ENCODE results near the gene KDM4C.

Gene KDM4C

GRCh38 chr9:7115606-7116005 is 357.8 kb downstream of the KDM4C start:
- DNase-seq: no peak

- DNase-seq: no peak
These were observed 360.1 kb downstream of the KDM4C start for GRCh38 chr9:7117676-7118561.

- no peak for DNase-seq
These were observed 360.9 kb downstream of the KDM4C start for GRCh38 chr9:7118633-7119032.

- DNase-seq: no peak
These were observed 361.8 kb downstream of the KDM4C start for GRCh38 chr9:7119612-7120011.

GRCh38 chr9:7121055-7121454 is 363.3 kb downstream of the KDM4C start:
- DNase-seq: no peak

GRCh38 chr9:7121664-7122063 is 363.9 kb downstream of the KDM4C start:
- no peak for DNase-seq

GRCh38 chr9:7123743-7124142 is 366.0 kb downstream of the KDM4C start:
- no peak for DNase-seq

- no peak for DNase-seq
These were observed 367.5 kb downstream of the KDM4C start for GRCh38 chr9:7125231-7125630.

GRCh38 chr9:7129391-7129790 is 371.6 kb downstream of the KDM4C start:
- no peak for DNase-seq

GRCh38 chr9:7130266-7130820 is 372.6 kb downstream of the KDM4C start:
- no peak for DNase-seq

GRCh38 chr9:7132605-7133004 is 374.8 kb downstream of the KDM4C start:
- DNase-seq: no peak

GRCh38 chr9:7135735-7136134 is 378.0 kb downstream of the KDM4C start:
- no peak for DNase-seq

GRCh38 chr9:7137040-7137439 is 379.3 kb downstream of the KDM4C start:
- DNase-seq: no peak

- no peak for DNase-seq
These were observed 379.8 kb downstream of the KDM4C start for GRCh38 chr9:7137571-7137970.

- no peak for DNase-seq
These were observed 382.1 kb downstream of the KDM4C start for GRCh38 chr9:7139886-7140285.

- DNase-seq: no peak
These were observed 382.6 kb downstream of the KDM4C start for GRCh38 chr9:7140401-7140800.

- no peak for DNase-seq
These were observed 385.9 kb downstream of the KDM4C start for GRCh38 chr9:7143645-7144200.

- no peak for DNase-seq
These were observed 386.7 kb downstream of the KDM4C start for GRCh38 chr9:7144265-7145046.

- DNase-seq: no peak
These were observed 387.7 kb downstream of the KDM4C start for GRCh38 chr9:7145361-7146069.

- DNase-seq: no peak
These were observed 388.8 kb downstream of the KDM4C start for GRCh38 chr9:7146582-7146981.

GRCh38 chr9:7147121-7148090 is 389.6 kb downstream of the KDM4C start:
- no peak for DNase-seq

Measured in SHP77 treated with DMSO at 0.1 percent for 48 hours (cell line).